Measurements from ENCODE around the gene SLC39A8.

DNA sequence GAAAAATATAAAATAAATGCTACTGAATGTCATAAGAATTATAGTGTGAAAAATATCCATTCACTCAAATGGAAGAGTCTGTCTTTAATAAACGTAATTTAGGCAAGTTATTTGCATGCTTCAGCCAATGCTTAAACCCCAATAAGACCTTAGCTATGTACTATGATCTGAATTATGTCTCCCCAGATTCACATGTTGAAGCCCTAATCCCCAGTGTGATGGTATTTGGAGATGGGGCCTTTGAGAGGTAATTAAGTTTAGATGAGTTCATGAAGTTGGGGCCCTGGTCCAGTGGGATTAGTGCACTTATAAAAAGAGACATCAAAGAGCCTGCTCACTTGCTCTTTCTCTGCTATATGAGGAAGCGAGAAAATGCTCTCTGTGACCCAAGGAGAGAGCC, 28.7 kb downstream of the SLC39A8 start:
- TF ChIP-seq, protein P1, sequence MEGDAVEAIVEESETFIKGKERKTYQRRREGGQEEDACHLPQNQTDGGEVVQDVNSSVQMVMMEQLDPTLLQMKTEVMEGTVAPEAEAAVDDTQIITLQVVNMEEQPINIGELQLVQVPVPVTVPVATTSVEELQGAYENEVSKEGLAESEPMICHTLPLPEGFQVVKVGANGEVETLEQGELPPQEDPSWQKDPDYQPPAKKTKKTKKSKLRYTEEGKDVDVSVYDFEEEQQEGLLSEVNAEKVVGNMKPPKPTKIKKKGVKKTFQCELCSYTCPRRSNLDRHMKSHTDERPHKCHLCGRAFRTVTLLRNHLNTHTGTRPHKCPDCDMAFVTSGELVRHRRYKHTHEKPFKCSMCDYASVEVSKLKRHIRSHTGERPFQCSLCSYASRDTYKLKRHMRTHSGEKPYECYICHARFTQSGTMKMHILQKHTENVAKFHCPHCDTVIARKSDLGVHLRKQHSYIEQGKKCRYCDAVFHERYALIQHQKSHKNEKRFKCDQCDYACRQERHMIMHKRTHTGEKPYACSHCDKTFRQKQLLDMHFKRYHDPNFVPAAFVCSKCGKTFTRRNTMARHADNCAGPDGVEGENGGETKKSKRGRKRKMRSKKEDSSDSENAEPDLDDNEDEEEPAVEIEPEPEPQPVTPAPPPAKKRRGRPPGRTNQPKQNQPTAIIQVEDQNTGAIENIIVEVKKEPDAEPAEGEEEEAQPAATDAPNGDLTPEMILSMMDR (IDR thresholded peaks at IDR 0.05), result no peak
- TF ChIP-seq POLR2A (IDR thresholded peaks at IDR 0.05), result no peak

All from heart left ventricle (tissue), 13 donors.